NT2/D1 (cell line): Measurements from ENCODE around the gene PLEKHG1.

Source experiments
- SUZ12 ChIP-seq: IDR thresholded peaks from 2 replicates; pipeline ENCODE4 v1.6.1; 2011; ENCODE audit not compliant: insufficient read length, insufficient read depth; ENCODE audit errors: extremely low read depth
- YY1 ChIP-seq: IDR thresholded peaks from 2 replicates; pipeline ENCODE4 v1.6.1; 2011; ENCODE audit not compliant: insufficient read length, insufficient read depth
- ZNF274 ChIP-seq: IDR thresholded peaks from 2 replicates; pipeline ENCODE4 v1.6.1; 2011; ENCODE audit warnings: mild to moderate bottlenecking, low read depth, low read length

GRCh38 chr6:150592377-150592995 lies 7.2 kb upstream of the PLEKHG1 start:
- TF ChIP-seq YY1 (no peak), ZNF274 (no peak), SUZ12 (no peak)
